ENCODE results near the gene SEMA4G. TPM values are rescaled to one million over a fixed set of nuclear protein-coding genes. Genes with fewer than 3 reads are reported as not detected.

Gene SEMA4G
- total RNA-seq, 1 experiment from 2014 or later: 8.5 TPM

DNA sequence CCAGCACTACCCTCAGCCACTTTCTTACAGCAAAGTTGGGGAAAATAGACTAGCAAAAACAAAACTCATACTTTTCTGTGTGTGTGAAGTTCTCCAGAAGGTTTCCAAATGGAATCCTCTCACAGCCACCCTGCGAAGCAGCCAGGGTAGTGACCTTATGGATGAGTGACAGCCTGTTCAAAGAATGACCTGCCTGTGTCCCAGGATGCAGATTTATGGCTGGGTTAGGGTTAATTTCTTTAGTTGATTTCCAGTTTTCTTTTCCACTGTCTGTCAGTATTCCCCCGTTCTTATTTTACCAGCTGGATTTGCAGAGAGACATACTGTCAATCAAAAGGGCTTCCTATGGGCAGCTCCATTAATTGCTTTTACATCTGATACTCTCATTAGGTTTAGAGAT lies 2.4 kb upstream of the SEMA4G start:
- no CpG with 5 or more reads among the region's 2 CpGs for WGBS (ENCODE audit: extremely low coverage, insufficient read length, low lambda C conversion rate)
- H2BK120ac ChIP-seq (ENCODE audit: low read depth, low read length, poor library complexity, severe bottlenecking): no peak overlapping the region

More for the DNA sequence above, 2.4 kb upstream of the SEMA4G start:
- peaks cover 0 to 5% (median 5%) of the 10 kb centered on the region in 3 experiments; a peak in 4 of 7 replicates for H3K36me3 Mint-ChIP-seq (ENCODE audit: insufficient read depth in 1 of 3, low read depth in 3 of 3)
- peaks cover 7% of the 10 kb centered on the region for H3K27me3 Mint-ChIP-seq (ENCODE audit: low read depth)
- Histone ChIP-seq H3K23ac (ENCODE audit: insufficient read length, low read depth, low read length) (no peak overlapping the region), H3K9me3 (ENCODE audit: control insufficient read depth, low read depth, low read length) (no peaks in the 10 kb centered on the region), H2BK20ac (ENCODE audit: low read depth, low read length, poor library complexity, severe bottlenecking) (no peak overlapping the region), H4K8ac (replicated peaks; ENCODE audit: insufficient read length, low read depth, low read length) (no peak overlapping the region), H3K23me2 (ENCODE audit: insufficient read length, low read depth, low read length, poor library complexity, severe bottlenecking) (peaks cover 12% of the 10 kb centered on the region), H3K4me1 (ENCODE audit: insufficient read depth, low read length) (no peaks in the 10 kb centered on the region), H2AFZ (ENCODE audit: low read length) (no peak overlapping the region), H3K27ac (ENCODE audit: insufficient read length, low read depth, low read length) (no peak overlapping the region), H4K20me1 (ENCODE audit: control insufficient read depth, insufficient read depth, insufficient read length) (no peaks in the 10 kb centered on the region), H2BK5ac (ENCODE audit: insufficient read length, low read length) (no peak overlapping the region), H3K9ac (ENCODE audit: extremely low read depth, insufficient read length, low read length) (no peak overlapping the region), H2BK15ac (ENCODE audit: low read depth, low read length) (no peak overlapping the region), H3K27me3 (ENCODE audit: insufficient read depth, low read length) (no peaks in the 10 kb centered on the region), H3K14ac (ENCODE audit: insufficient read depth, low read length) (no peak overlapping the region), H3K4ac (ENCODE audit: low read depth, low read length) (no peak overlapping the region), H3K79me2 (ENCODE audit: insufficient read depth, low read length) (no peaks in the 10 kb centered on the region), H3K18ac (ENCODE audit: insufficient read length, low read depth, low read length) (no peak overlapping the region), H2AK5ac (ENCODE audit: insufficient read length, low read length) (no peak overlapping the region), H2BK12ac (ENCODE audit: insufficient read length, low read depth, low read length) (no peak overlapping the region), H3K79me1 (ENCODE audit: insufficient read depth, low read depth, low read length, poor library complexity, severe bottlenecking) (no peaks in the 10 kb centered on the region), H3K4me2 (ENCODE audit: insufficient read depth, insufficient read length, low read length) (no peak overlapping the region), H3T11ph (ENCODE audit: low read length) (no peak overlapping the region), H3K56ac (ENCODE audit: insufficient read length, low read depth, low read length) (no peak overlapping the region), H4K91ac (ENCODE audit: insufficient read length, low read depth, low read length) (no peak overlapping the region), H4K5ac (ENCODE audit: insufficient read length, low read depth, low read length) (no peak overlapping the region)
- H3K27ac Mint-ChIP-seq: no peak overlapping the region
- H3K4me3 Mint-ChIP-seq: no peak overlapping the region
- no peak for TF ChIP-seq CTCF (conservative IDR thresholded peaks at IDR 0.05)
- H3K4me1 Mint-ChIP-seq: peaks cover 23 to 25% of the 10 kb centered on the region in 2 experiments
- DNase-seq: no peak
- no peaks in the 10 kb centered on the region; a peak in 1 of 5 replicates for H3K9me3 Mint-ChIP-seq
